Naive thymus-derived CD8-positive, alpha-beta T cell (primary cell): ENCODE results near the gene ARHGEF37. TPM values are rescaled to one million over a fixed set of nuclear protein-coding genes. Genes with fewer than 3 reads are reported as not detected.
"Not testable (repeated sequence)": the region's sequence is repeated elsewhere in the genome, so short reads cannot be mapped to it uniquely, and the experiment has no call there.

ENCODE experiments used
- ATAC-seq, 2 donors: fragments of 150-1000 bp; cut with Tn5 transposase in 1 of 2; sonication (Bioruptor Pico), chemical (Tn5 transposase) in 1 of 2; 1 replicate in 1 of 2; 2 replicates in 1 of 2; pipeline ENCODE4 v1.10.0; 2021; ENCODE audit warnings: mild to moderate bottlenecking in 2 of 2, moderate library complexity in 2 of 2
- POLR2A ChIA-PET: fragments of 350-600 bp; sonication (Branson Sonifier 250); formaldehyde crosslinking; loops from one replicate; lab custom pipeline; 2021; ENCODE audit warnings: antibody characterized with exemption; lab: Charles Lee
- DNase-seq, 10 donors: peaks; one replicate each; pipeline versions ENCODE4 v3.0.0 to v3.0.0-alpha.2; 2020 to 2022
- H3K27ac Mint-ChIP-seq, 10 donors: one replicate each; pipeline ENCODE4 v1.8.0; 2020 to 2022; ENCODE audit warnings: mild to moderate bottlenecking in 10 of 10, mixed read lengths in 10 of 10, moderate library complexity in 4 of 10, inconsistent platforms in 1 of 10
- H3K27me3 Mint-ChIP-seq, 5 donors: one replicate each; pipeline ENCODE4 v1.8.0; 2021 to 2022; ENCODE audit warnings: mixed read lengths in 5 of 5
- H3K36me3 Mint-ChIP-seq, 3 donors: one replicate each; pipeline ENCODE4 v1.8.0; 2020 to 2022; ENCODE audit warnings: mixed read lengths in 3 of 3, mild to moderate bottlenecking in 2 of 3, inconsistent platforms in 1 of 3
- H3K4me1 Mint-ChIP-seq, 4 donors: one replicate each; pipeline ENCODE4 v1.8.0; 2021 to 2022; ENCODE audit warnings: mixed read lengths in 4 of 4
- H3K4me3 Mint-ChIP-seq, 10 donors: one replicate each; pipeline ENCODE4 v1.8.0; 2020 to 2022; ENCODE audit warnings: mild to moderate bottlenecking in 10 of 10, mixed read lengths in 10 of 10, moderate library complexity in 6 of 10, inconsistent platforms in 1 of 10
- H3K9me3 Mint-ChIP-seq, 9 donors: one replicate each; pipeline ENCODE4 v1.8.0; 2020 to 2022; ENCODE audit warnings: mixed read lengths in 9 of 9, mild to moderate bottlenecking in 3 of 9, inconsistent platforms in 1 of 9, moderate library complexity in 1 of 9
- polyA plus RNA-seq, 3 donors: library from polyadenylated mRNA; unstranded; fragments of 300-500 nt; fragmentation: Illumina TruSeq; gene quantifications; one replicate each; pipeline ENCODE4 v1.2.3, GENCODE V29; 2021
- total RNA-seq, 8 experiments: library from RNA in 2 of 8; stranded (reverse) in 2 of 8; gene quantifications; one replicate each; pipeline ENCODE4 v1.2.3 and lab custom pipeline; 2021 to 2026

Gene ARHGEF37
- total and polyA plus RNA-seq, 5 experiments from 2014 or later: 1.2 TPM; not detected in 4

GRCh38 chr5:149594206-149594895, 13.1 kb downstream of the ARHGEF37 start:
- POLR2A ChIA-PET: interaction anchor here (0.6 kb wide), 1 partner anchor 59 kb away, joined by 4 read pairs; no protein-coding TSS in a partner anchor
- Mint-ChIP-seq H3K27ac (no peak overlapping the region), H3K4me3 (no peak overlapping the region), H3K36me3 (no peaks in the 10 kb centered on the region), H3K27me3 (peaks cover 0 to 10% (median 0%) of the 10 kb centered on the region in 5 donors), H3K4me1 (peaks cover 0 to 6% (median 2%) of the 10 kb centered on the region in 4 donors), H3K9me3 (no peaks in the 10 kb centered on the region)
- DNase-seq (no peak), ATAC-seq (no peak)

GRCh38 chr5:149595105-149595504, 13.8 kb downstream of the ARHGEF37 start:
- H3K4me1 Mint-ChIP-seq, H3K9me3 Mint-ChIP-seq, ATAC-seq, DNase-seq, H3K4me3 Mint-ChIP-seq, POLR2A ChIA-PET, H3K27ac Mint-ChIP-seq, H3K36me3 Mint-ChIP-seq: not testable (repeated sequence)
- H3K27me3 Mint-ChIP-seq: peaks cover 0 to 10% (median 0%) of the 10 kb centered on the region in 5 donors

- no peak overlapping the region for H3K4me3 Mint-ChIP-seq
- H3K36me3 Mint-ChIP-seq: no peaks in the 10 kb centered on the region
- H3K9me3 Mint-ChIP-seq: no peaks in the 10 kb centered on the region
- H3K4me1 Mint-ChIP-seq: peaks cover 0 to 6% (median 2%) of the 10 kb centered on the region in 4 donors
- ATAC-seq (no peak), DNase-seq (no peak)
- no peak overlapping the region for H3K27ac Mint-ChIP-seq
- POLR2A ChIA-PET: no interaction called here
- peaks cover 0 to 10% (median 0%) of the 10 kb centered on the region in 5 donors for H3K27me3 Mint-ChIP-seq
Measured at GRCh38 chr5:149596712-149597111, 15.4 kb downstream of the ARHGEF37 start.

- Mint-ChIP-seq H3K27ac (no peak overlapping the region), H3K4me1 (peaks cover 0 to 6% (median 2%) of the 10 kb centered on the region in 4 donors), H3K4me3 (no peak overlapping the region), H3K9me3 (no peaks in the 10 kb centered on the region), H3K36me3 (no peaks in the 10 kb centered on the region), H3K27me3 (peaks cover 0 to 10% (median 0%) of the 10 kb centered on the region in 5 donors)
- DNase-seq: no peak
- POLR2A ChIA-PET: no interaction called here
- ATAC-seq: no peak
Measured at GRCh38 chr5:149597618-149598017, 16.3 kb downstream of the ARHGEF37 start.

- not testable (repeated sequence) for ATAC-seq, H3K27ac Mint-ChIP-seq
Measured at GRCh38 chr5:149598234-149598633, 16.9 kb downstream of the ARHGEF37 start.

GRCh38 chr5:149598966-149599365, 17.7 kb downstream of the ARHGEF37 start:
- Mint-ChIP-seq H3K27ac (peak overlapping the region in 1 of 10 donors; percentile 57), H3K36me3 (no peaks in the 10 kb centered on the region), H3K4me1 (peaks cover 0 to 6% (median 2%) of the 10 kb centered on the region in 4 donors), H3K27me3 (peaks cover 0 to 10% (median 0%) of the 10 kb centered on the region in 5 donors), H3K9me3 (no peaks in the 10 kb centered on the region), H3K4me3 (no peak overlapping the region)
- DNase-seq (no peak), ATAC-seq (no peak)
- POLR2A ChIA-PET: interaction anchor here (0.6 kb wide), 1 partner anchor 46 kb away, joined by 3 read pairs; no protein-coding TSS in a partner anchor

More at GRCh38 chr5:149598234-149598633, 16.9 kb downstream of the ARHGEF37 start:
- DNase-seq, H3K36me3 Mint-ChIP-seq, H3K9me3 Mint-ChIP-seq, H3K4me3 Mint-ChIP-seq, H3K4me1 Mint-ChIP-seq, POLR2A ChIA-PET: not testable (repeated sequence)
- peaks cover 0 to 10% (median 0%) of the 10 kb centered on the region in 5 donors for H3K27me3 Mint-ChIP-seq

- H3K27me3 Mint-ChIP-seq: peaks cover 0 to 10% (median 0%) of the 10 kb centered on the region in 5 donors
- H3K4me3 Mint-ChIP-seq: no peak overlapping the region
- POLR2A ChIA-PET: interaction anchor here (0.6 kb wide), 1 partner anchor 45 kb away, joined by 3 read pairs; no protein-coding TSS in a partner anchor
Measured at GRCh38 chr5:149599375-149599774, 18.1 kb downstream of the ARHGEF37 start.

GRCh38 chr5:149600932-149601331, 19.6 kb downstream of the ARHGEF37 start:
- Mint-ChIP-seq H3K4me1 (peaks cover 0 to 7% (median 4%) of the 10 kb centered on the region in 4 donors), H3K36me3 (no peaks in the 10 kb centered on the region), H3K4me3 (no peak overlapping the region), H3K9me3 (no peaks in the 10 kb centered on the region), H3K27ac (peak overlapping the region in 1 of 10 donors; percentile 22), H3K27me3 (peaks cover 0 to 11% (median 0%) of the 10 kb centered on the region in 5 donors)
- no peak for DNase-seq
- POLR2A ChIA-PET: no interaction called here
- no peak for ATAC-seq

More at GRCh38 chr5:149599375-149599774, 18.1 kb downstream of the ARHGEF37 start:
- Mint-ChIP-seq H3K4me1 (peaks cover 0 to 6% (median 2%) of the 10 kb centered on the region in 4 donors), H3K9me3 (no peaks in the 10 kb centered on the region), H3K27ac (no peak overlapping the region), H3K36me3 (no peaks in the 10 kb centered on the region)
- ATAC-seq (no peak), DNase-seq (no peak)

- Mint-ChIP-seq H3K36me3 (no peaks in the 10 kb centered on the region), H3K4me1 (peaks cover 6 to 12% (median 8%) of the 10 kb centered on the region in 4 donors)
- DNase-seq: no peak
Measured at GRCh38 chr5:149603210-149603609, 21.9 kb downstream of the ARHGEF37 start.

GRCh38 chr5:149603920-149604319, 22.6 kb downstream of the ARHGEF37 start:
- DNase-seq (no peak), ATAC-seq (no peak)
- H3K27ac Mint-ChIP-seq: no peak overlapping the region
- no peaks in the 10 kb centered on the region for H3K36me3 Mint-ChIP-seq
- H3K4me3 Mint-ChIP-seq: no peak overlapping the region
- POLR2A ChIA-PET: no interaction called here
- H3K27me3 Mint-ChIP-seq: peaks cover 0 to 4% (median 0%) of the 10 kb centered on the region in 5 donors
- no peaks in the 10 kb centered on the region for H3K9me3 Mint-ChIP-seq
- H3K4me1 Mint-ChIP-seq: peaks cover 6 to 12% (median 7%) of the 10 kb centered on the region in 4 donors

More at GRCh38 chr5:149603210-149603609, 21.9 kb downstream of the ARHGEF37 start:
- Mint-ChIP-seq H3K27me3 (peaks cover 0 to 7% (median 0%) of the 10 kb centered on the region in 5 donors), H3K9me3 (no peaks in the 10 kb centered on the region), H3K4me3 (no peak overlapping the region), H3K27ac (no peak overlapping the region)
- POLR2A ChIA-PET: interaction anchor here (0.6 kb wide), 1 partner anchor 93 kb away, joined by 5 read pairs; no protein-coding TSS in a partner anchor
- no peak for ATAC-seq

GRCh38 chr5:149604321-149604720, 23.0 kb downstream of the ARHGEF37 start:
- POLR2A ChIA-PET: no interaction called here
- ATAC-seq (no peak), DNase-seq (no peak)
- H3K4me1 Mint-ChIP-seq: peaks cover 6 to 12% (median 7%) of the 10 kb centered on the region in 4 donors
- peaks cover 0 to under 1% (median 0%) of the 10 kb centered on the region in 3 donors for H3K36me3 Mint-ChIP-seq
- H3K27me3 Mint-ChIP-seq: peaks cover 0 to 4% (median 0%) of the 10 kb centered on the region in 5 donors
- H3K27ac Mint-ChIP-seq: no peak overlapping the region
- H3K4me3 Mint-ChIP-seq: no peak overlapping the region
- H3K9me3 Mint-ChIP-seq: no peaks in the 10 kb centered on the region

GRCh38 chr5:149605354-149605997, 24.2 kb downstream of the ARHGEF37 start:
- Mint-ChIP-seq H3K36me3 (peaks cover 0 to 2% (median 0%) of the 10 kb centered on the region in 3 donors), H3K4me1 (peaks cover 6 to 12% (median 7%) of the 10 kb centered on the region in 4 donors), H3K4me3 (no peak overlapping the region), H3K27me3 (peaks cover 0 to 4% (median 0%) of the 10 kb centered on the region in 5 donors), H3K9me3 (no peaks in the 10 kb centered on the region), H3K27ac (no peak overlapping the region)
- ATAC-seq (no peak), DNase-seq (no peak)
- POLR2A ChIA-PET: no interaction called here
